Thoracic aorta (tissue), 2 donors: ENCODE measurements around the gene GATA3. TPM values are rescaled to one million over a fixed set of nuclear protein-coding genes. Genes with fewer than 3 reads are reported as not detected.

ENCODE experiments used
- ATAC-seq: fragments of 150-250 bp; one replicate; pipeline ENCODE4 v1.8.0; 2017; ENCODE audit warnings: low read depth; ENCODE audit not compliant: insufficient number of reproducible peaks, low FRiP score
- DNase-seq: peaks from one replicate; pipeline ENCODE4 v3.0.0-alpha.2; 2020; ENCODE audit warnings: low spot score
- H3K27ac ChIP-seq, 2 donors: fragments of 200-600 bp; sonication (generic); 1 replicate in 1 of 2; 2 replicates in 1 of 2; pipeline ENCODE4 v1.5.1; 2016; ENCODE audit warnings: mild to moderate bottlenecking in 2 of 2, moderate library complexity in 2 of 2
- H3K27me3 ChIP-seq: fragments of 200-600 bp; sonication (generic); replicated peaks from 2 replicates; pipeline ENCODE4 v1.6.0; 2016; ENCODE audit warnings: mild to moderate bottlenecking; ENCODE audit not compliant: insufficient read depth
- H3K36me3 ChIP-seq: fragments of 200-600 bp; sonication (generic); one replicate; pipeline ENCODE4 v1.5.1; 2016
- H3K4me1 ChIP-seq, 2 donors: fragments of 200-600 bp; sonication (generic); 1 replicate in 1 of 2; 2 replicates in 1 of 2; pipeline versions ENCODE4 v1.5.1 to v1.6.0; 2016; ENCODE audit warnings: low read depth in 2 of 2, mild to moderate bottlenecking in 1 of 2; ENCODE audit not compliant: control insufficient read depth in 1 of 2
- H3K4me3 ChIP-seq: fragments of 200-600 bp; sonication (generic); 2 replicates; pipeline ENCODE4 v1.5.1; 2016; ENCODE audit warnings: mild to moderate bottlenecking
- H3K9me3 ChIP-seq: fragments of 200-600 bp; sonication (generic); 2 replicates; pipeline ENCODE4 v1.5.1; 2016
- total RNA-seq, 2 donors: library from RNA; depleted of rRNA; stranded (reverse); fragments of >200 nt; gene quantifications; one replicate each; pipeline versions ENCODE4 v1.1.0 to v1.2.3, GENCODE V29; 2016
- TF ChIP-seq, protein P1 (sequence below): fragments of 200-600 bp; sonication (generic); IDR thresholded peaks from one replicate; pipeline ENCODE4 v1.5.1; 2019; ENCODE audit warnings: antibody characterized with exemption

GATA3 gene
- total RNA-seq, 2 donors from 2014 or later: not detected

DNA sequence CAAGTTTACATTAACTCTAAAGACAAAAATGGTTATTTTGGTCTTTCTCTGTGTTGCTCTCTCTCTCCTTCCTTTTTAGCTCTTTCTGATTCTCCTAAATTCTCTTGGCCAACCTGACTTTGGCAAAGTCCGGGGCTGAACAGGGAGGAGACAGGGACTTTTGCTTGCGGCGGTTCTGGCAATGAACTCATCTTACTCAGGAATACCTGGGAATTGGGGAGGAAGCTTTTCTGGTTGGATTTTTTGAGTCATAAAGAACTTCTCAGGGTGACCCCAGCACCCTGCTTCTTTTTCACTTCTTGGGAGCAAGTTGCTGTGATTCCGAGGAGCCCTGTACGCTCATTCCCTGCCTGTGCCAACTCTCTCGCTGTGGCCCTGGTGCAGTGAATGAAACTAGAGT lies 16.0 kb downstream of the GATA3 start:
- no peaks in the 10 kb centered on the region for H3K36me3 ChIP-seq
- H3K4me3 ChIP-seq: no peak overlapping the region
- no peaks in the 10 kb centered on the region for H3K27me3 ChIP-seq
- TF ChIP-seq, protein P1, sequence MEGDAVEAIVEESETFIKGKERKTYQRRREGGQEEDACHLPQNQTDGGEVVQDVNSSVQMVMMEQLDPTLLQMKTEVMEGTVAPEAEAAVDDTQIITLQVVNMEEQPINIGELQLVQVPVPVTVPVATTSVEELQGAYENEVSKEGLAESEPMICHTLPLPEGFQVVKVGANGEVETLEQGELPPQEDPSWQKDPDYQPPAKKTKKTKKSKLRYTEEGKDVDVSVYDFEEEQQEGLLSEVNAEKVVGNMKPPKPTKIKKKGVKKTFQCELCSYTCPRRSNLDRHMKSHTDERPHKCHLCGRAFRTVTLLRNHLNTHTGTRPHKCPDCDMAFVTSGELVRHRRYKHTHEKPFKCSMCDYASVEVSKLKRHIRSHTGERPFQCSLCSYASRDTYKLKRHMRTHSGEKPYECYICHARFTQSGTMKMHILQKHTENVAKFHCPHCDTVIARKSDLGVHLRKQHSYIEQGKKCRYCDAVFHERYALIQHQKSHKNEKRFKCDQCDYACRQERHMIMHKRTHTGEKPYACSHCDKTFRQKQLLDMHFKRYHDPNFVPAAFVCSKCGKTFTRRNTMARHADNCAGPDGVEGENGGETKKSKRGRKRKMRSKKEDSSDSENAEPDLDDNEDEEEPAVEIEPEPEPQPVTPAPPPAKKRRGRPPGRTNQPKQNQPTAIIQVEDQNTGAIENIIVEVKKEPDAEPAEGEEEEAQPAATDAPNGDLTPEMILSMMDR: no peak
- H3K9me3 ChIP-seq: no peaks in the 10 kb centered on the region
- H3K27ac ChIP-seq: no peak overlapping the region
- ATAC-seq (no peak), DNase-seq (no peak)
- no peaks in the 10 kb centered on the region for H3K4me1 ChIP-seq

DNA sequence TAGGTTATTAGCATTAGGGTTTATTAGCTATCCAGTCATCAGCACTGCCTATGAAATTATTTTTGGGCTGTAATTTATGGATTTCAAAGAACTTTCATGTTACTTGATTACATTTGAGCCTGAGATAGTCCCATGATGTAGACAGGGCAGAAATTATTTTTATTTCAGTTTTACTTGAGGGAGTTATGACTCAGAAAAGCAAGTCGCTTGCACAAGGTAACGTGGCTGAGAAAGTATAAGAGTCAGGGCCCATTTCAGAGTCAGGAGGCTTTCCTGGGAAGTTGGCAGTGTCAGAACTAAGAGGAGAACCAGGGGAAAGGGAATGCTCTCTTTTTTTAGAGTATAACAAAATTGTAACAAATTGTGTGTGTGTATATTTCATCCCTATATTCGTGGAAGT lies 16.5 kb downstream of the GATA3 start:
- no peak overlapping the region for H3K4me3 ChIP-seq

GRCh38 chr10:8071666-8072065 lies 17.2 kb downstream of the GATA3 start:
- H3K9me3 ChIP-seq: no peaks in the 10 kb centered on the region
- no peaks in the 10 kb centered on the region for H3K4me1 ChIP-seq
- no peaks in the 10 kb centered on the region for H3K27me3 ChIP-seq
- ATAC-seq (no peak), DNase-seq (no peak)
- no peak overlapping the region for H3K4me3 ChIP-seq
- H3K27ac ChIP-seq: no peak overlapping the region
- H3K36me3 ChIP-seq: no peaks in the 10 kb centered on the region
- TF ChIP-seq, protein P1: no peak

More for the DNA sequence above, 16.5 kb downstream of the GATA3 start:
- Histone ChIP-seq H3K36me3 (no peaks in the 10 kb centered on the region), H3K4me1 (no peaks in the 10 kb centered on the region), H3K27me3 (no peaks in the 10 kb centered on the region), H3K27ac (no peak overlapping the region), H3K9me3 (no peaks in the 10 kb centered on the region)
- ATAC-seq: no peak
- no peak for DNase-seq
- TF ChIP-seq, protein P1: no peak

DNA sequence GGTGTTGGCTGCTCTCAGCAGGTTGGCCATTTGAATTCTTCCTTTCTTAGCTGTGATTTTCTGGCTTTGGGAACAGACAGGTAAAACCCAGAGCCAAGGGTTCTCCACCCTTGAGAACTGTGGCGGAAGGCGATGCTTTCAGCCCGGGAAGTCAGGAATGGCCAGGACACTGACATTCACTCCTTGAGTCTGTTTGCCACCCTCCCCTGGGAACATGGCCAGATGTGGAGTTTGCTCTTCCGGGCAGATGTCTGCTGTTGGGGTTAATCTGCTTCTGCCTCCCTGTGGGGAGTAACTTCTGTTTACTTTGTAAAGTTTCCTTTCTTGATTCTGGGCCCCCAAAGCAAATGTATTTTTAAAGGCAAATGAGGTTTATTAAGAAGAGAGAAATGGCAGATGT lies 17.7 kb downstream of the GATA3 start:
- TF ChIP-seq, protein P1: no peak
- Histone ChIP-seq H3K27ac (no peak overlapping the region), H3K36me3 (no peaks in the 10 kb centered on the region), H3K4me1 (no peaks in the 10 kb centered on the region), H3K4me3 (no peak overlapping the region), H3K27me3 (no peaks in the 10 kb centered on the region), H3K9me3 (no peaks in the 10 kb centered on the region)
- DNase-seq (no peak), ATAC-seq (no peak)

DNA sequence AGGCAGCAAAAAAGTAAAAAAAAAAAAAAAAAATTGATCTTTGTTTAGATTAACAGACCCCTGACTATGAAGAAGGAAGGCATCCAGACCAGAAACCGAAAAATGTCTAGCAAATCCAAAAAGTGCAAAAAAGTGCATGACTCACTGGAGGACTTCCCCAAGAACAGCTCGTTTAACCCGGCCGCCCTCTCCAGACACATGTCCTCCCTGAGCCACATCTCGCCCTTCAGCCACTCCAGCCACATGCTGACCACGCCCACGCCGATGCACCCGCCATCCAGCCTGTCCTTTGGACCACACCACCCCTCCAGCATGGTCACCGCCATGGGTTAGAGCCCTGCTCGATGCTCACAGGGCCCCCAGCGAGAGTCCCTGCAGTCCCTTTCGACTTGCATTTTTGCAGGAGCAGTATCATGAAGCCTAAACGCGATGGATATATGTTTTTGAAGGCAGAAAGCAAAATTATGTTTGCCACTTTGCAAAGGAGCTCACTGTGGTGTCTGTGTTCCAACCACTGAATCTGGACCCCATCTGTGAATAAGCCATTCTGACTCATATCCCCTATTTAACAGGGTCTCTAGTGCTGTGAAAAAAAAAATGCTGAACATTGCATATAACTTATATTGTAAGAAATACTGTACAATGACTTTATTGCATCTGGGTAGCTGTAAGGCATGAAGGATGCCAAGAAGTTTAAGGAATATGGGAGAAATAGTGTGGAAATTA lies 19.4 kb downstream of the GATA3 start:
- Histone ChIP-seq H3K4me1 (no peaks in the 10 kb centered on the region), H3K27ac (no peak overlapping the region), H3K4me3 (no peak overlapping the region), H3K36me3 (no peaks in the 10 kb centered on the region), H3K27me3 (no peaks in the 10 kb centered on the region), H3K9me3 (no peaks in the 10 kb centered on the region)
- ATAC-seq (no peak), DNase-seq (no peak)
- TF ChIP-seq, protein P1: no peak
